GM23338 (cell line): Measurements from ENCODE around the gene ITPRIP. TPM values are rescaled to one million over a fixed set of nuclear protein-coding genes. Genes with fewer than 3 reads are reported as not detected.

Experiments
- ATAC-seq: fragments of 200-7000 bp; cut with Tn5 transposase; 3 replicates; pipeline ENCODE4 v1.9.1; 2020
- DNase-seq: peaks from one replicate; pipeline ENCODE4 v3.0.0-alpha.2; 2015; ENCODE audit warnings: low spot score
- H2AFZ ChIP-seq: fragments of 200-600 bp; sonication (generic); 2 replicates; pipeline ENCODE4 v1.8.0; 2016; ENCODE audit warnings: antibody characterized with exemption, mild to moderate bottlenecking, moderate library complexity
- H3F3A ChIP-seq: fragments of 200-600 bp; sonication (generic); replicated peaks from 2 replicates; pipeline ENCODE4 v1.8.0; 2017; ENCODE audit warnings: antibody characterized with exemption, mixed run types, low read depth
- H3K27ac ChIP-seq: fragments of 200-600 bp; sonication (generic); 2 replicates; pipeline ENCODE4 v1.6.1; 2016; ENCODE audit warnings: low read depth
- H3K27me3 ChIP-seq: fragments of 200-600 bp; sonication (generic); 2 replicates; pipeline ENCODE4 v1.8.0; 2016; ENCODE audit warnings: mild to moderate bottlenecking, mixed run types, moderate library complexity; ENCODE audit not compliant: insufficient read depth
- H3K36me3 ChIP-seq: fragments of 200-600 bp; sonication (generic); 2 replicates; pipeline ENCODE4 v1.8.0; 2016; ENCODE audit warnings: mild to moderate bottlenecking; ENCODE audit not compliant: insufficient read depth
- H3K4me1 ChIP-seq: fragments of 200-600 bp; sonication (generic); 2 replicates; pipeline ENCODE4 v1.8.0; 2016; ENCODE audit warnings: mild to moderate bottlenecking, moderate library complexity; ENCODE audit not compliant: insufficient read depth
- H3K4me2 ChIP-seq: fragments of 200-600 bp; sonication (generic); 2 replicates; pipeline ENCODE4 v1.7.1; 2017; ENCODE audit warnings: mixed run types
- H3K4me3 ChIP-seq: fragments of 200-600 bp; sonication (generic); 2 replicates; pipeline ENCODE4 v1.6.1; 2016; ENCODE audit warnings: mixed run types
- H3K79me2 ChIP-seq: fragments of 200-600 bp; sonication (generic); replicated peaks from 2 replicates; pipeline ENCODE4 v1.8.0; 2017; ENCODE audit warnings: mild to moderate bottlenecking; ENCODE audit not compliant: insufficient read depth
- H3K9me2 ChIP-seq: fragments of 200-600 bp; sonication (generic); 2 replicates; pipeline ENCODE4 v1.8.0; 2017; ENCODE audit not compliant: insufficient read depth
- H4K20me1 ChIP-seq: fragments of 200-600 bp; sonication (generic); replicated peaks from 2 replicates; pipeline ENCODE4 v1.8.0; 2017; ENCODE audit warnings: mild to moderate bottlenecking; ENCODE audit not compliant: insufficient read depth
- H3K27ac Mint-ChIP-seq: 2 replicates; pipeline ENCODE4 v1.8.0; 2020; ENCODE audit warnings: inconsistent platforms, mild to moderate bottlenecking, moderate library complexity, mixed read lengths
- H3K27me3 Mint-ChIP-seq: 3 replicates; pipeline ENCODE4 v1.8.0; 2022; ENCODE audit warnings: low read depth, mild to moderate bottlenecking, moderate library complexity, mixed read lengths, inconsistent platforms; ENCODE audit not compliant: insufficient read depth, poor library complexity
- H3K36me3 Mint-ChIP-seq: 3 replicates; pipeline ENCODE4 v1.8.0; 2021; ENCODE audit warnings: low read depth, mild to moderate bottlenecking, inconsistent platforms, moderate library complexity, mixed read lengths
- H3K4me1 Mint-ChIP-seq: 3 replicates; pipeline ENCODE4 v1.8.0; 2020; ENCODE audit warnings: mild to moderate bottlenecking, inconsistent platforms, mixed read lengths
- H3K4me3 Mint-ChIP-seq: 3 replicates; pipeline ENCODE4 v1.8.0; 2021; ENCODE audit warnings: moderate library complexity, mild to moderate bottlenecking, inconsistent platforms, mixed read lengths
- H3K9me3 Mint-ChIP-seq: 3 replicates; pipeline ENCODE4 v1.8.0; 2020; ENCODE audit warnings: moderate library complexity, mild to moderate bottlenecking, inconsistent platforms, mixed read lengths
- CREB1 ChIP-seq: fragments of 250-450 bp; sonication (Bioruptor Pico); IDR thresholded peaks from 2 replicates; pipeline ENCODE4 v1.5.0; 2020; ENCODE audit warnings: low read depth, mild to moderate bottlenecking, moderate library complexity
- CTCF ChIP-seq, 2 experiments: fragments of 200-600 bp in 1 of 2; sonication (generic) in 1 of 2; conservative IDR thresholded peaks; 2 replicates each; pipeline versions ENCODE4 v1.5.1 to v1.6.1; 2016 to 2017; ENCODE audit warnings: antibody characterized with exemption in 2 of 2, low read depth in 2 of 2, mild to moderate bottlenecking in 2 of 2, moderate library complexity in 1 of 2
- ETS1 ChIP-seq: IDR thresholded peaks from 2 replicates; pipeline ENCODE4 v1.6.1; 2016; ENCODE audit warnings: antibody characterized with exemption
- EZH2 ChIP-seq: fragments of 200-600 bp; sonication (generic); IDR thresholded peaks from one replicate; pipeline ENCODE4 v1.8.0; 2017; ENCODE audit warnings: antibody characterized with exemption, mild to moderate bottlenecking, low read depth; ENCODE audit not compliant: unreplicated experiment
- EZH2phosphoT487 ChIP-seq: fragments of 200-600 bp; sonication (generic); IDR thresholded peaks from one replicate; pipeline ENCODE4 v1.8.1; 2018; ENCODE audit warnings: antibody characterized with exemption; ENCODE audit not compliant: unreplicated experiment
- JUNB ChIP-seq: IDR thresholded peaks from one replicate; pipeline ENCODE4 v1.6.1; 2016; ENCODE audit warnings: antibody characterized with exemption; ENCODE audit not compliant: unreplicated experiment
- REST ChIP-seq: IDR thresholded peaks from one replicate; pipeline ENCODE4 v1.6.1; 2018; ENCODE audit warnings: antibody characterized with exemption; ENCODE audit not compliant: unreplicated experiment
- STAT1 ChIP-seq: IDR thresholded peaks from one replicate; pipeline ENCODE4 v1.6.1; 2016; ENCODE audit warnings: antibody characterized with exemption; ENCODE audit not compliant: unreplicated experiment
- ZNF114 ChIP-seq: fragments of 250-450 bp; sonication (Bioruptor Pico); IDR thresholded peaks from 2 replicates; pipeline ENCODE4 v1.5.0; 2020; ENCODE audit warnings: mild to moderate bottlenecking, moderate library complexity
- ZNF331 ChIP-seq: fragments of 250-450 bp; sonication (Bioruptor Pico); IDR thresholded peaks from 2 replicates; pipeline ENCODE4 v1.5.0; 2020; ENCODE audit warnings: low read depth, mild to moderate bottlenecking, moderate library complexity
- polyA plus RNA-seq: library from polyadenylated mRNA; unstranded; fragments of >200 nt; fragmentation: Nextera tagmentation; extraction: Ambion mirVana; gene quantifications from 2 replicates; pipeline ENCODE4 v1.2.1, GENCODE V29; 2016
- total RNA-seq: library from RNA; depleted of rRNA; stranded (reverse); fragments of >200 nt; shearing (Covaris generic); gene quantifications from 2 replicates; pipeline ENCODE4 v1.2.3, GENCODE V29; 2014

The ITPRIP gene
- total and polyA plus RNA-seq, 2 experiments from 2014 or later, result 6.9 to 15.2 TPM

- no peaks in the 10 kb centered on the region for H3F3A ChIP-seq
- no peaks in the 10 kb centered on the region for H3K36me3 ChIP-seq
- H3K4me1 Mint-ChIP-seq, result peaks cover 14% of the 10 kb centered on the region
- DNase-seq (no peak), ATAC-seq (no peak)
- H3K36me3 Mint-ChIP-seq, result peaks cover 16% of the 10 kb centered on the region
- peaks cover 17% of the 10 kb centered on the region; the same call in 1 of the 3 replicates for H3K9me3 Mint-ChIP-seq
- H3K4me3 ChIP-seq, result no peak overlapping the region
- H3K27ac ChIP-seq, result no peak overlapping the region
- no peaks in the 10 kb centered on the region for H3K27me3 ChIP-seq
- H3K9me2 ChIP-seq, result no peaks in the 10 kb centered on the region
- TF ChIP-seq EZH2, result no peak
- TF ChIP-seq ZNF331 (CRISPR knock-in tag), result no peak
- TF ChIP-seq REST, result no peak
- no peak for TF ChIP-seq JUNB
- TF ChIP-seq ZNF114, result no peak
- TF ChIP-seq CREB1 (CRISPR knock-in tag), result no peak
- TF ChIP-seq CTCF (conservative IDR thresholded peaks at IDR 0.05; ENCODE audit: low read depth in 2 of 2), result no peak
- TF ChIP-seq ETS1, result no peak
- TF ChIP-seq EZH2phosphoT487, result no peak
- peak overlapping the region; percentile 39 for H3K27ac Mint-ChIP-seq
- H4K20me1 ChIP-seq, result no peaks in the 10 kb centered on the region
- H3K4me2 ChIP-seq, result no peak overlapping the region
- no peak overlapping the region for H2AFZ ChIP-seq
- no peaks in the 10 kb centered on the region for H3K79me2 ChIP-seq
- H3K4me1 ChIP-seq, result peaks cover 12% of the 10 kb centered on the region
- peaks cover 4% of the 10 kb centered on the region for H3K27me3 Mint-ChIP-seq
- no peak overlapping the region for H3K4me3 Mint-ChIP-seq
Observed at GRCh38 chr10:104367904-104368303, 29.6 kb upstream of the ITPRIP start.

- H3K27ac Mint-ChIP-seq, result no peak overlapping the region
Observed at GRCh38 chr10:104359811-104360210, 21.5 kb upstream of the ITPRIP start.

More at GRCh38 chr10:104359811-104360210, 21.5 kb upstream of the ITPRIP start:
- H3F3A ChIP-seq, result 0 out of 2 replicates have a peak, but pooled peaks cover 2% of the 10 kb centered on the region
- peaks cover 4% of the 10 kb centered on the region; the same call in 1 of the 2 replicates for H3K9me2 ChIP-seq
- Mint-ChIP-seq H3K9me3 (peaks cover 5% of the 10 kb centered on the region; the same call in 1 of the 3 replicates), H3K36me3 (peaks cover 5% of the 10 kb centered on the region; the same call in 1 of the 3 replicates), H3K4me1 (no peaks in the 10 kb centered on the region), H3K27me3 (no peaks in the 10 kb centered on the region), H3K4me3 (no peak overlapping the region)
- H3K27ac ChIP-seq, result no peak overlapping the region
- DNase-seq, result no peak
- TF ChIP-seq CTCF (conservative IDR thresholded peaks at IDR 0.05; ENCODE audit: low read depth in 2 of 2) (no peak), REST (no peak), CREB1 (CRISPR knock-in tag) (no peak), JUNB (no peak), EZH2 (no peak), EZH2phosphoT487 (no peak), STAT1 (no peak), ZNF331 (CRISPR knock-in tag) (no peak)
- no peaks in the 10 kb centered on the region for H3K4me1 ChIP-seq
- no peaks in the 10 kb centered on the region for H4K20me1 ChIP-seq
- no peaks in the 10 kb centered on the region for H3K79me2 ChIP-seq
- no peak overlapping the region for H3K4me2 ChIP-seq
- H2AFZ ChIP-seq, result no peak overlapping the region
- no peak overlapping the region for H3K4me3 ChIP-seq
- no peaks in the 10 kb centered on the region for H3K36me3 ChIP-seq
- ATAC-seq, result no peak
- peaks cover 11% of the 10 kb centered on the region; the same call in 1 of the 2 replicates for H3K27me3 ChIP-seq
